ENCODE data around the gene TNPO1. TPM values are rescaled to one million over a fixed set of nuclear protein-coding genes. Genes with fewer than 3 reads are reported as not detected.
A peak's percentile ranks its signal among the peaks of the same experiment; 100 is the strongest.

TNPO1 gene
- total and polyA plus RNA-seq, 9 of the 15 experiments (the other 6 are each of a cell fraction or from before 2014, with no cell fraction given) = 20.8 to 176 (median 97.9) TPM

DNA sequence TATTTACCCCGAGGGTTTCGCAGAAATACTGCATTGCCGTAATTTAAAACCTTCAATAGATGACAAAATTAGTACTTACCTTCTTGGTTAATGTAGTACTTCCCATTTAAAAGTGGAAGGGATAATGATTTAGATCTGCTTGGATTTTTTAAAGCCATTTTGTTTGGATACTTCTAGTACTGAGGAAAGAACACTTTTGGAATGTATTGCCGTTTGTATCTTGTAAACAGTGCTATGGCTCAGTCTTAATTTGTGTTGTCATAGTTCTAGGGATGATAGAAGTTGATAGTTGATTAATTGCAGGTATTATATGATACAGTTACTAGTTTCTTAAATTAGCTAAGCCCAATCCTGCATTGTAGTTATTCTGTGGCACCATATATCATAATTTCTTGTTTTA lies 33.1 kb downstream of the TNPO1 start (continued):
- TF ChIP-seq, protein P1, sequence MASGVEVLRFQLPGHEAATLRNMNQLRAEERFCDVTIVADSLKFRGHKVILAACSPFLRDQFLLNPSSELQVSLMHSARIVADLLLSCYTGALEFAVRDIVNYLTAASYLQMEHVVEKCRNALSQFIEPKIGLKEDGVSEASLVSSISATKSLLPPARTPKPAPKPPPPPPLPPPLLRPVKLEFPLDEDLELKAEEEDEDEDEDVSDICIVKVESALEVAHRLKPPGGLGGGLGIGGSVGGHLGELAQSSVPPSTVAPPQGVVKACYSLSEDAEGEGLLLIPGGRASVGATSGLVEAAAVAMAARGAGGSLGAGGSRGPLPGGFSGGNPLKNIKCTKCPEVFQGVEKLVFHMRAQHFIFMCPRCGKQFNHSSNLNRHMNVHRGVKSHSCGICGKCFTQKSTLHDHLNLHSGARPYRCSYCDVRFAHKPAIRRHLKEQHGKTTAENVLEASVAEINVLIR (CRISPR knock-in tag; IDR thresholded peaks at IDR 0.05) = no peak
- no peak for TF ChIP-seq ZKSCAN1 (IDR thresholded peaks at IDR 0.05; ENCODE audit: low read depth, low read length)
- TF ChIP-seq, protein P2, sequence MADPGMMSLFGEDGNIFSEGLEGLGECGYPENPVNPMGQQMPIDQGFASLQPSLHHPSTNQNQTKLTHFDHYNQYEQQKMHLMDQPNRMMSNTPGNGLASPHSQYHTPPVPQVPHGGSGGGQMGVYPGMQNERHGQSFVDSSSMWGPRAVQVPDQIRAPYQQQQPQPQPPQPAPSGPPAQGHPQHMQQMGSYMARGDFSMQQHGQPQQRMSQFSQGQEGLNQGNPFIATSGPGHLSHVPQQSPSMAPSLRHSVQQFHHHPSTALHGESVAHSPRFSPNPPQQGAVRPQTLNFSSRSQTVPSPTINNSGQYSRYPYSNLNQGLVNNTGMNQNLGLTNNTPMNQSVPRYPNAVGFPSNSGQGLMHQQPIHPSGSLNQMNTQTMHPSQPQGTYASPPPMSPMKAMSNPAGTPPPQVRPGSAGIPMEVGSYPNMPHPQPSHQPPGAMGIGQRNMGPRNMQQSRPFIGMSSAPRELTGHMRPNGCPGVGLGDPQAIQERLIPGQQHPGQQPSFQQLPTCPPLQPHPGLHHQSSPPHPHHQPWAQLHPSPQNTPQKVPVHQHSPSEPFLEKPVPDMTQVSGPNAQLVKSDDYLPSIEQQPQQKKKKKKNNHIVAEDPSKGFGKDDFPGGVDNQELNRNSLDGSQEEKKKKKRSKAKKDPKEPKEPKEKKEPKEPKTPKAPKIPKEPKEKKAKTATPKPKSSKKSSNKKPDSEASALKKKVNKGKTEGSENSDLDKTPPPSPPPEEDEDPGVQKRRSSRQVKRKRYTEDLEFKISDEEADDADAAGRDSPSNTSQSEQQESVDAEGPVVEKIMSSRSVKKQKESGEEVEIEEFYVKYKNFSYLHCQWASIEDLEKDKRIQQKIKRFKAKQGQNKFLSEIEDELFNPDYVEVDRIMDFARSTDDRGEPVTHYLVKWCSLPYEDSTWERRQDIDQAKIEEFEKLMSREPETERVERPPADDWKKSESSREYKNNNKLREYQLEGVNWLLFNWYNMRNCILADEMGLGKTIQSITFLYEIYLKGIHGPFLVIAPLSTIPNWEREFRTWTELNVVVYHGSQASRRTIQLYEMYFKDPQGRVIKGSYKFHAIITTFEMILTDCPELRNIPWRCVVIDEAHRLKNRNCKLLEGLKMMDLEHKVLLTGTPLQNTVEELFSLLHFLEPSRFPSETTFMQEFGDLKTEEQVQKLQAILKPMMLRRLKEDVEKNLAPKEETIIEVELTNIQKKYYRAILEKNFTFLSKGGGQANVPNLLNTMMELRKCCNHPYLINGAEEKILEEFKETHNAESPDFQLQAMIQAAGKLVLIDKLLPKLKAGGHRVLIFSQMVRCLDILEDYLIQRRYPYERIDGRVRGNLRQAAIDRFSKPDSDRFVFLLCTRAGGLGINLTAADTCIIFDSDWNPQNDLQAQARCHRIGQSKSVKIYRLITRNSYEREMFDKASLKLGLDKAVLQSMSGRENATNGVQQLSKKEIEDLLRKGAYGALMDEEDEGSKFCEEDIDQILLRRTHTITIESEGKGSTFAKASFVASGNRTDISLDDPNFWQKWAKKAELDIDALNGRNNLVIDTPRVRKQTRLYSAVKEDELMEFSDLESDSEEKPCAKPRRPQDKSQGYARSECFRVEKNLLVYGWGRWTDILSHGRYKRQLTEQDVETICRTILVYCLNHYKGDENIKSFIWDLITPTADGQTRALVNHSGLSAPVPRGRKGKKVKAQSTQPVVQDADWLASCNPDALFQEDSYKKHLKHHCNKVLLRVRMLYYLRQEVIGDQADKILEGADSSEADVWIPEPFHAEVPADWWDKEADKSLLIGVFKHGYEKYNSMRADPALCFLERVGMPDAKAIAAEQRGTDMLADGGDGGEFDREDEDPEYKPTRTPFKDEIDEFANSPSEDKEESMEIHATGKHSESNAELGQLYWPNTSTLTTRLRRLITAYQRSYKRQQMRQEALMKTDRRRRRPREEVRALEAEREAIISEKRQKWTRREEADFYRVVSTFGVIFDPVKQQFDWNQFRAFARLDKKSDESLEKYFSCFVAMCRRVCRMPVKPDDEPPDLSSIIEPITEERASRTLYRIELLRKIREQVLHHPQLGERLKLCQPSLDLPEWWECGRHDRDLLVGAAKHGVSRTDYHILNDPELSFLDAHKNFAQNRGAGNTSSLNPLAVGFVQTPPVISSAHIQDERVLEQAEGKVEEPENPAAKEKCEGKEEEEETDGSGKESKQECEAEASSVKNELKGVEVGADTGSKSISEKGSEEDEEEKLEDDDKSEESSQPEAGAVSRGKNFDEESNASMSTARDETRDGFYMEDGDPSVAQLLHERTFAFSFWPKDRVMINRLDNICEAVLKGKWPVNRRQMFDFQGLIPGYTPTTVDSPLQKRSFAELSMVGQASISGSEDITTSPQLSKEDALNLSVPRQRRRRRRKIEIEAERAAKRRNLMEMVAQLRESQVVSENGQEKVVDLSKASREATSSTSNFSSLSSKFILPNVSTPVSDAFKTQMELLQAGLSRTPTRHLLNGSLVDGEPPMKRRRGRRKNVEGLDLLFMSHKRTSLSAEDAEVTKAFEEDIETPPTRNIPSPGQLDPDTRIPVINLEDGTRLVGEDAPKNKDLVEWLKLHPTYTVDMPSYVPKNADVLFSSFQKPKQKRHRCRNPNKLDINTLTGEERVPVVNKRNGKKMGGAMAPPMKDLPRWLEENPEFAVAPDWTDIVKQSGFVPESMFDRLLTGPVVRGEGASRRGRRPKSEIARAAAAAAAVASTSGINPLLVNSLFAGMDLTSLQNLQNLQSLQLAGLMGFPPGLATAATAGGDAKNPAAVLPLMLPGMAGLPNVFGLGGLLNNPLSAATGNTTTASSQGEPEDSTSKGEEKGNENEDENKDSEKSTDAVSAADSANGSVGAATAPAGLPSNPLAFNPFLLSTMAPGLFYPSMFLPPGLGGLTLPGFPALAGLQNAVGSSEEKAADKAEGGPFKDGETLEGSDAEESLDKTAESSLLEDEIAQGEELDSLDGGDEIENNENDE (IDR thresholded peaks at IDR 0.05; ENCODE audit: low read depth, low read length) = no peak
- TF ChIP-seq ZNF507 (tag; conservative IDR thresholded peaks at IDR 0.05) = no peak
- 0 out of 2 replicates have a peak, but pooled peaks have one; percentile 26 for TF ChIP-seq GATAD2B (IDR thresholded peaks at IDR 0.05; ENCODE audit: borderline replicate concordance)
- no peak for TF ChIP-seq ZNF695 (CRISPR knock-in tag; IDR thresholded peaks at IDR 0.05)
- TF ChIP-seq, protein P3, sequence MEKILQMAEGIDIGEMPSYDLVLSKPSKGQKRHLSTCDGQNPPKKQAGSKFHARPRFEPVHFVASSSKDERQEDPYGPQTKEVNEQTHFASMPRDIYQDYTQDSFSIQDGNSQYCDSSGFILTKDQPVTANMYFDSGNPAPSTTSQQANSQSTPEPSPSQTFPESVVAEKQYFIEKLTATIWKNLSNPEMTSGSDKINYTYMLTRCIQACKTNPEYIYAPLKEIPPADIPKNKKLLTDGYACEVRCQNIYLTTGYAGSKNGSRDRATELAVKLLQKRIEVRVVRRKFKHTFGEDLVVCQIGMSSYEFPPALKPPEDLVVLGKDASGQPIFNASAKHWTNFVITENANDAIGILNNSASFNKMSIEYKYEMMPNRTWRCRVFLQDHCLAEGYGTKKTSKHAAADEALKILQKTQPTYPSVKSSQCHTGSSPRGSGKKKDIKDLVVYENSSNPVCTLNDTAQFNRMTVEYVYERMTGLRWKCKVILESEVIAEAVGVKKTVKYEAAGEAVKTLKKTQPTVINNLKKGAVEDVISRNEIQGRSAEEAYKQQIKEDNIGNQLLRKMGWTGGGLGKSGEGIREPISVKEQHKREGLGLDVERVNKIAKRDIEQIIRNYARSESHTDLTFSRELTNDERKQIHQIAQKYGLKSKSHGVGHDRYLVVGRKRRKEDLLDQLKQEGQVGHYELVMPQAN (IDR thresholded peaks at IDR 0.05; ENCODE audit: borderline replicate concordance) = 0 out of 2 replicates have a peak, but pooled peaks have one; percentile 6
- TF ChIP-seq PHF20 (IDR thresholded peaks at IDR 0.05; ENCODE audit: partially characterized antibody) = no peak
- TF ChIP-seq FOXK2 (conservative IDR thresholded peaks at IDR 0.05 in 1 of 2, IDR thresholded peaks at IDR 0.05 in 1 of 2; ENCODE audit: low read depth in 2 of 2) = no peak
- TF ChIP-seq ZNF76 (CRISPR knock-in tag; IDR thresholded peaks at IDR 0.05; ENCODE audit: borderline replicate concordance) = no peak
- no peak for TF ChIP-seq ZNF586 (CRISPR knock-in tag; conservative IDR thresholded peaks at IDR 0.05)
- TF ChIP-seq ZNF583 (CRISPR knock-in tag; IDR thresholded peaks at IDR 0.05) = no peak
- no peak for TF ChIP-seq RBBP5 (IDR thresholded peaks at IDR 0.05; ENCODE audit: borderline replicate concordance, insufficient read depth, low read length, poor library complexity, severe bottlenecking)
- no peak for TF ChIP-seq PHF21A (IDR thresholded peaks at IDR 0.05; ENCODE audit: borderline replicate concordance, low read depth)
